ENCODE measurements around the gene ITPK1.

GRCh38 chr14:93156693-93157369, 41.1 kb upstream of the ITPK1 start:
- TF ChIP-seq POLR2A (IDR thresholded peaks at IDR 0.05) (no peak), CTCF (IDR thresholded peaks at IDR 0.05) (no peak)

Measured in thyroid gland (tissue), 4 donors.